Hepatocyte (in vitro differentiated cells): ENCODE data around the gene NME3. TPM values are rescaled to one million over a fixed set of nuclear protein-coding genes. Genes with fewer than 3 reads are reported as not detected.

Experiments used
- DNase-seq: peaks from one replicate; pipeline ENCODE4 v3.0.0-alpha.2; 2016; ENCODE audit warnings: low spot score
- H2AFZ ChIP-seq: fragments of 200-600 bp; sonication (generic); 2 replicates; pipeline ENCODE4 v1.6.0; 2016; ENCODE audit warnings: antibody characterized with exemption, mild to moderate bottlenecking
- H3K27ac ChIP-seq: fragments of 200-600 bp; sonication (generic); 2 replicates; pipeline ENCODE4 v1.5.1; 2016; ENCODE audit warnings: mild to moderate bottlenecking
- H3K27me3 ChIP-seq: fragments of 200-600 bp; sonication (generic); 2 replicates; pipeline ENCODE4 v1.6.1; 2016
- H3K36me3 ChIP-seq: fragments of 200-600 bp; sonication (generic); replicated peaks from 2 replicates; pipeline ENCODE4 v1.5.1; 2016; ENCODE audit warnings: low read depth; ENCODE audit not compliant: insufficient read depth
- H3K4me1 ChIP-seq: fragments of 200-600 bp; sonication (generic); 2 replicates; pipeline ENCODE4 v1.5.1; 2016; ENCODE audit warnings: mild to moderate bottlenecking, moderate library complexity; ENCODE audit not compliant: insufficient read depth
- H3K4me2 ChIP-seq: fragments of 200-600 bp; sonication (generic); 2 replicates; pipeline ENCODE4 v1.6.0; 2016
- H3K4me3 ChIP-seq: fragments of 200-600 bp; sonication (generic); 2 replicates; pipeline ENCODE4 v1.5.1; 2016; ENCODE audit warnings: mild to moderate bottlenecking
- H3K79me2 ChIP-seq: fragments of 200-600 bp; sonication (generic); 2 replicates; pipeline ENCODE4 v1.6.0; 2017; ENCODE audit warnings: mild to moderate bottlenecking
- H3K9me2 ChIP-seq: fragments of 200-600 bp; sonication (generic); replicated peaks from 2 replicates; pipeline ENCODE4 v1.6.0; 2017; ENCODE audit warnings: mild to moderate bottlenecking; ENCODE audit not compliant: insufficient read depth
- H3K9me3 ChIP-seq: fragments of 200-600 bp; sonication (generic); 2 replicates; pipeline ENCODE4 v1.5.1; 2016; ENCODE audit warnings: low read depth, mild to moderate bottlenecking
- H4K20me1 ChIP-seq: fragments of 200-600 bp; sonication (generic); 2 replicates; pipeline ENCODE4 v1.6.0; 2016; ENCODE audit warnings: mild to moderate bottlenecking; ENCODE audit not compliant: insufficient read depth, poor library complexity, severe bottlenecking
- EZH2 ChIP-seq: fragments of 200-600 bp; sonication (generic); IDR thresholded peaks from 2 replicates; pipeline ENCODE4 v1.6.1; 2016; ENCODE audit warnings: antibody characterized with exemption, mild to moderate bottlenecking, borderline replicate concordance
- EZH2phosphoT487 ChIP-seq: fragments of 200-600 bp; sonication (generic); IDR thresholded peaks from one replicate; pipeline ENCODE4 v1.6.1; 2018; ENCODE audit warnings: antibody characterized with exemption, mild to moderate bottlenecking, low read depth, moderate library complexity; ENCODE audit not compliant: unreplicated experiment, severe bottlenecking
- WGBS: methylation state at CpG from one replicate; pipeline ENCODE4 v1.1.6; 2016; ENCODE audit warnings: low lambda C conversion rate; ENCODE audit errors: missing lambda C conversion rate; 5-methylcytosine and 5-hydroxymethylcytosine counted together
- polyA plus RNA-seq: library from polyadenylated mRNA; unstranded; fragments of >200 nt; fragmentation: Nextera tagmentation; extraction: Ambion mirVana; gene quantifications from 2 replicates; pipeline ENCODE4 v1.2.1, GENCODE V29; 2016
- total RNA-seq: library from RNA; depleted of rRNA; stranded (reverse); fragments of >200 nt; gene quantifications from 2 replicates; pipeline ENCODE4 v1.2.3, GENCODE V29; 2014
- TF ChIP-seq, protein P1 (sequence below): fragments of 200-600 bp; sonication (generic); IDR thresholded peaks from 2 replicates; pipeline ENCODE4 v1.5.1; 2016; ENCODE audit warnings: antibody characterized with exemption, mild to moderate bottlenecking; ENCODE audit not compliant: poor library complexity

Gene NME3
- total and polyA plus RNA-seq, 2 experiments from 2014 or later: 34.8 to 86.6 TPM

- Histone ChIP-seq H3K9me3 (no peaks in the 10 kb centered on the region), H3K9me2 (no peaks in the 10 kb centered on the region), H3K4me2 (peak overlapping the region; percentile 97), H3K4me3 (no peak overlapping the region), H2AFZ (no peak overlapping the region), H3K79me2 (peaks cover 41% of the 10 kb centered on the region), H3K27me3 (no peaks in the 10 kb centered on the region), H3K36me3 (no peaks in the 10 kb centered on the region), H3K27ac (peak overlapping the region; percentile 62), H3K4me1 (peaks cover 9% of the 10 kb centered on the region), H4K20me1 (peaks cover 5% of the 10 kb centered on the region)
- WGBS: 88% methylated on average over 6 of the region's 6 CpGs
- DNase-seq: no peak
- no peak for TF ChIP-seq EZH2
- TF ChIP-seq EZH2phosphoT487: no peak
- TF ChIP-seq, protein P1, sequence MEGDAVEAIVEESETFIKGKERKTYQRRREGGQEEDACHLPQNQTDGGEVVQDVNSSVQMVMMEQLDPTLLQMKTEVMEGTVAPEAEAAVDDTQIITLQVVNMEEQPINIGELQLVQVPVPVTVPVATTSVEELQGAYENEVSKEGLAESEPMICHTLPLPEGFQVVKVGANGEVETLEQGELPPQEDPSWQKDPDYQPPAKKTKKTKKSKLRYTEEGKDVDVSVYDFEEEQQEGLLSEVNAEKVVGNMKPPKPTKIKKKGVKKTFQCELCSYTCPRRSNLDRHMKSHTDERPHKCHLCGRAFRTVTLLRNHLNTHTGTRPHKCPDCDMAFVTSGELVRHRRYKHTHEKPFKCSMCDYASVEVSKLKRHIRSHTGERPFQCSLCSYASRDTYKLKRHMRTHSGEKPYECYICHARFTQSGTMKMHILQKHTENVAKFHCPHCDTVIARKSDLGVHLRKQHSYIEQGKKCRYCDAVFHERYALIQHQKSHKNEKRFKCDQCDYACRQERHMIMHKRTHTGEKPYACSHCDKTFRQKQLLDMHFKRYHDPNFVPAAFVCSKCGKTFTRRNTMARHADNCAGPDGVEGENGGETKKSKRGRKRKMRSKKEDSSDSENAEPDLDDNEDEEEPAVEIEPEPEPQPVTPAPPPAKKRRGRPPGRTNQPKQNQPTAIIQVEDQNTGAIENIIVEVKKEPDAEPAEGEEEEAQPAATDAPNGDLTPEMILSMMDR: no peak
These were observed 9.3 kb upstream of the NME3 start for GRCh38 chr16:1780677-1781072.

DNA sequence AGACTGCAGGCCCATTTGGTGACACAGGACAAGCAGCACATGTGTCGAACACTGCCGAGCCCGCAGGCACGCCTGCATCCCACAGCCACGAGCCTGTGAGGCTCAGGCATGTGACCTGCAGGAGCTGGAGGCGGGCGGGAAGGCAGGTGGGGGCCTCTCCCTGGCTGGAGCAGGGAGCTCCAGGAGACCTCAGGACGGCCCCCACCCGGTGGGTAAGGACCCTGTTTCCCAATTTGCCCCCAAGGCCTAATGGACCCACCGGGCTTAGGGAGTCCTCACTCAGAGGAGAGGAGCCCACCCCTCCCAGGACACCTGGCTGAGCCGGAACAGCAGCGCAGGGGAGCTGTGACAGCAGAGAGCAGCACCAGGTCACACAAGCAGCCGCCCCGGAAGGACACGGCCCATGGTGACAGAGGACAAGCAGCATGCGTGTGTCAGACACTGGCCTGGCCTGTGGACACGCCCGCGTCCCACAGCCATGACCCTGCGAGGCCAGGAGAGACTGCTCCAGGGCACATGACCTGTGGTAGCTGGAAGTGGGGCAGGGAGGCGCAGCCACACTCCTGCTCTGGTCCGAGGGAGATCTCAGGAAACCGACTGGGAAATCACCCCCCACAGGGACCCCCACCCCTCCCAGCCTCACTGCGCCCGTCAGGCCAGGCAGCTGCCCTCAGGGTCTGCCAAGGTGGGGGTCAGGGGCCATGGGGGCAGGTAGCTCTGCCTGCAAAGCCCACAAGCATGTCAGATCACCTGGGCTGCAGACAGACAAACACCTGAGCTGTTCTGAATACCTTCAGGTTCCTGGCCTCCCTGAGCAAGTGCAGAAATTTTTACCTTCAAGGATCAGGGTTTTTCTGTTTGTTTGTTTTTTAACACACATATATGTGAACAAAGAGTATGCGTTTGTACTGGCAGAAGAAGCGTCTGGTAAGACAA, 8.7 kb upstream of the NME3 start:
- no peaks in the 10 kb centered on the region for H3K9me3 ChIP-seq
- H3K4me2 ChIP-seq: peak overlapping the region; percentile 97
- H3K9me2 ChIP-seq: no peaks in the 10 kb centered on the region
- DNase-seq: no peak
- 92% methylated on average over 25 of the region's 27 CpGs for WGBS
- no peak overlapping the region for H3K27ac ChIP-seq
- H3K79me2 ChIP-seq: peaks cover 40% of the 10 kb centered on the region
- peaks cover 9% of the 10 kb centered on the region for H3K4me1 ChIP-seq
- H2AFZ ChIP-seq: no peak overlapping the region
- no peaks in the 10 kb centered on the region for H3K27me3 ChIP-seq
- no peak for TF ChIP-seq EZH2phosphoT487
- TF ChIP-seq, protein P1: no peak
- TF ChIP-seq EZH2: no peak
- H3K36me3 ChIP-seq: no peaks in the 10 kb centered on the region
- peaks cover 4% of the 10 kb centered on the region for H4K20me1 ChIP-seq
- no peak overlapping the region for H3K4me3 ChIP-seq

- no peak for DNase-seq
- Histone ChIP-seq H4K20me1 (peaks cover 8% of the 10 kb centered on the region), H3K9me2 (no peaks in the 10 kb centered on the region), H3K4me3 (no peak overlapping the region), H3K27me3 (no peaks in the 10 kb centered on the region), H3K27ac (no peak overlapping the region), H2AFZ (no peak overlapping the region), H3K4me2 (no peak overlapping the region), H3K4me1 (peaks cover 16% of the 10 kb centered on the region), H3K79me2 (peaks cover 40% of the 10 kb centered on the region), H3K36me3 (no peaks in the 10 kb centered on the region), H3K9me3 (no peaks in the 10 kb centered on the region)
- TF ChIP-seq EZH2: no peak
- TF ChIP-seq EZH2phosphoT487: no peak
- TF ChIP-seq, protein P1: no peak
- WGBS: 95% methylated on average over 8 of the region's 8 CpGs
These were observed 7.9 kb upstream of the NME3 start for GRCh38 chr16:1779234-1779701.
